ENCODE results near the gene TMCC3. TPM values are rescaled to one million over a fixed set of nuclear protein-coding genes. Genes with fewer than 3 reads are reported as not detected.

Gene TMCC3
- total and polyA plus RNA-seq, 2 of the 13 experiments (the other 11 are each of a cell fraction or from before 2014, with no cell fraction given): not detected

DNA sequence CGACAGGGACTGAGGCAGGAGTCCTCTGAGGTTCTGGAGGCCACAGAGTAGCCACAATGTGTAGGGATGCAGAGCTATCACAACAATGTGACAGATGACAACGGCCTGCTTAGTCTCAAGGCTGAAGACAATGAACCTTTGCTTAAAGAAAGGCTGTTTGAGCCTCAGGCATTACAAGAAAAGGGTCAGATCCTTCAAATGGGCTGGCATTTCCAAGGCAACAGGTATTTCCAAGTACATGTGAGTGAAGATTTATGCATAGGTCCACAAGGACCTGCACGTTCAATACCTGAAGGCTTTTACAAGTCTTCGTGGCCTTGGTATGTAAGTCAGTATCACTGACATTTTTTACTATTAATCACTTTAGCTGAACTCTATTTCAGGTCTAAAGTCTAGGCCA, 62.0 kb downstream of the TMCC3 start:
- no peaks in the 10 kb centered on the region for H3K4me1 ChIP-seq (ENCODE audit: insufficient read depth, low read length)
- no peak overlapping the region for H3K4me3 ChIP-seq (replicated peaks in 1 of 3; ENCODE audit: insufficient read depth in 1 of 3, low read depth in 2 of 3, low read length in 3 of 3)
- ATAC-seq (no peak), FAIRE-seq (no peak), DNase-seq (ENCODE audit: low spot score) (no peak)
- no TSS peak for BruUV-seq (replicated peaks)
- H3K36me3 ChIP-seq (replicated peaks in 1 of 2; ENCODE audit: control insufficient read depth in 1 of 2, insufficient read depth in 2 of 2, low read length in 2 of 2): no peaks in the 10 kb centered on the region
- TF ChIP-seq, protein P1, sequence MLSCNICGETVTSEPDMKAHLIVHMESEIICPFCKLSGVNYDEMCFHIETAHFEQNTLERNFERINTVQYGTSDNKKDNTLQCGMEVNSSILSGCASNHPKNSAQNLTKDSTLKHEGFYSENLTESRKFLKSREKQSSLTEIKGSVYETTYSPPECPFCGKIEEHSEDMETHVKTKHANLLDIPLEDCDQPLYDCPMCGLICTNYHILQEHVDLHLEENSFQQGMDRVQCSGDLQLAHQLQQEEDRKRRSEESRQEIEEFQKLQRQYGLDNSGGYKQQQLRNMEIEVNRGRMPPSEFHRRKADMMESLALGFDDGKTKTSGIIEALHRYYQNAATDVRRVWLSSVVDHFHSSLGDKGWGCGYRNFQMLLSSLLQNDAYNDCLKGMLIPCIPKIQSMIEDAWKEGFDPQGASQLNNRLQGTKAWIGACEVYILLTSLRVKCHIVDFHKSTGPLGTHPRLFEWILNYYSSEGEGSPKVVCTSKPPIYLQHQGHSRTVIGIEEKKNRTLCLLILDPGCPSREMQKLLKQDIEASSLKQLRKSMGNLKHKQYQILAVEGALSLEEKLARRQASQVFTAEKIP (CRISPR knock-in tag; IDR thresholded peaks at IDR 0.05; ENCODE audit: borderline replicate concordance): no peak
- TF ChIP-seq, protein P2, sequence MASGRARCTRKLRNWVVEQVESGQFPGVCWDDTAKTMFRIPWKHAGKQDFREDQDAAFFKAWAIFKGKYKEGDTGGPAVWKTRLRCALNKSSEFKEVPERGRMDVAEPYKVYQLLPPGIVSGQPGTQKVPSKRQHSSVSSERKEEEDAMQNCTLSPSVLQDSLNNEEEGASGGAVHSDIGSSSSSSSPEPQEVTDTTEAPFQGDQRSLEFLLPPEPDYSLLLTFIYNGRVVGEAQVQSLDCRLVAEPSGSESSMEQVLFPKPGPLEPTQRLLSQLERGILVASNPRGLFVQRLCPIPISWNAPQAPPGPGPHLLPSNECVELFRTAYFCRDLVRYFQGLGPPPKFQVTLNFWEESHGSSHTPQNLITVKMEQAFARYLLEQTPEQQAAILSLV (CRISPR knock-in tag; IDR thresholded peaks at IDR 0.05; ENCODE audit: borderline replicate concordance): no peak
- TF ChIP-seq NRL (CRISPR knock-in tag; IDR thresholded peaks at IDR 0.05; ENCODE audit: borderline replicate concordance) (no peak), ISL2 (CRISPR knock-in tag; IDR thresholded peaks at IDR 0.05) (no peak), ZNF563 (CRISPR knock-in tag; IDR thresholded peaks at IDR 0.05) (no peak), MTA1 (CRISPR knock-in tag; IDR thresholded peaks at IDR 0.05; ENCODE audit: borderline replicate concordance) (no peak), THYN1 (CRISPR knock-in tag; IDR thresholded peaks at IDR 0.05; ENCODE audit: borderline replicate concordance, low read depth) (no peak)
- TF ChIP-seq, protein P3, sequence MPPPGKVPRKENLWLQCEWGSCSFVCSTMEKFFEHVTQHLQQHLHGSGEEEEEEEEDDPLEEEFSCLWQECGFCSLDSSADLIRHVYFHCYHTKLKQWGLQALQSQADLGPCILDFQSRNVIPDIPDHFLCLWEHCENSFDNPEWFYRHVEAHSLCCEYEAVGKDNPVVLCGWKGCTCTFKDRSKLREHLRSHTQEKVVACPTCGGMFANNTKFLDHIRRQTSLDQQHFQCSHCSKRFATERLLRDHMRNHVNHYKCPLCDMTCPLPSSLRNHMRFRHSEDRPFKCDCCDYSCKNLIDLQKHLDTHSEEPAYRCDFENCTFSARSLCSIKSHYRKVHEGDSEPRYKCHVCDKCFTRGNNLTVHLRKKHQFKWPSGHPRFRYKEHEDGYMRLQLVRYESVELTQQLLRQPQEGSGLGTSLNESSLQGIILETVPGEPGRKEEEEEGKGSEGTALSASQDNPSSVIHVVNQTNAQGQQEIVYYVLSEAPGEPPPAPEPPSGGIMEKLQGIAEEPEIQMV (CRISPR knock-in tag; IDR thresholded peaks at IDR 0.05; ENCODE audit: low read depth): no peak
- TF ChIP-seq, protein P4, sequence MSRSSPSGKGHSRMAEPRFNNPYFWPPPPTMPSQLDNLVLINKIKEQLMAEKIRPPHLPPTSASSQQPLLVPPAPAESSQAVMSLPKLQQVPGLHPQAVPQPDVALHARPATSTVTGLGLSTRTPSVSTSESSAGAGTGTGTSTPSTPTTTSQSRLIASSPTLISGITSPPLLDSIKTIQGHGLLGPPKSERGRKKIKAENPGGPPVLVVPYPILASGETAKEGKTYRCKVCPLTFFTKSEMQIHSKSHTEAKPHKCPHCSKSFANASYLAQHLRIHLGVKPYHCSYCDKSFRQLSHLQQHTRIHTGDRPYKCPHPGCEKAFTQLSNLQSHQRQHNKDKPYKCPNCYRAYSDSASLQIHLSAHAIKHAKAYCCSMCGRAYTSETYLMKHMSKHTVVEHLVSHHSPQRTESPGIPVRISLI (CRISPR knock-in tag; IDR thresholded peaks at IDR 0.05; ENCODE audit: borderline replicate concordance): no peak
- WGBS (ENCODE audit: low lambda C conversion rate): 15% methylated on average over 4 of the region's 4 CpGs
- intact Hi-C loops (cut with micrococcal nuclease; ENCODE audit: unreplicated experiment): no loop called here
- H3K27ac ChIP-seq (ENCODE audit: extremely low read length, insufficient read depth, low read length): no peak overlapping the region
- no peaks in the 10 kb centered on the region for H4K20me1 ChIP-seq (ENCODE audit: insufficient read depth, low read length)
- H3K79me2 ChIP-seq (ENCODE audit: insufficient read depth, low read length): no peaks in the 10 kb centered on the region
- H3K4me2 ChIP-seq (ENCODE audit: low read depth, low read length): no peak overlapping the region
- no peak overlapping the region for H2AFZ ChIP-seq (ENCODE audit: low read length)
- in situ Hi-C loops (cut with HindIII; ENCODE audit: extremely low pct_ligation_motif_present, low pct_unique_long_range_greater_than_20kb): no loop called here
- no peaks in the 10 kb centered on the region for H3K9me3 ChIP-seq (ENCODE audit: low read length)
- POLR2A ChIA-PET: no interaction called here
- H3K9ac ChIP-seq (ENCODE audit: insufficient read depth, low read depth, low read length): no peak overlapping the region
- no peaks in the 10 kb centered on the region; a peak in 1 of 5 replicates for H3K27me3 ChIP-seq (ENCODE audit: control insufficient read depth in 1 of 2, insufficient read depth in 2 of 2, low read length in 2 of 2)
- CTCF ChIA-PET (ENCODE audit: low intra/inter-chr PET ratio, low total read pairs): no interaction called here
